Measurements from ENCODE around the gene STC2.
"Not testable (repeated sequence)": the region's sequence is repeated elsewhere in the genome, so short reads cannot be mapped to it uniquely, and the experiment has no call there.

Gene STC2

GRCh38 chr5:173327948-173328843 lies at the start of gene STC2:
Gene STC2, minus strand, starts transcription at chr5:173328414. Its CDS starts 221 bp downstream, at chr5:173328193.
- peak; percentile 47 for DNase-seq

- DNase-seq = no peak
Observed at GRCh38 chr5:173371400-173371799, 43.2 kb upstream of the STC2 start.

GRCh38 chr5:173363406-173363805 lies 35.2 kb upstream of the STC2 start:
- DNase-seq = not testable (repeated sequence)

- no peak for DNase-seq
Observed at GRCh38 chr5:173355561-173355960, 27.3 kb upstream of the STC2 start.

GRCh38 chr5:173354645-173355044 lies 26.4 kb upstream of the STC2 start:
- DNase-seq = no peak

GRCh38 chr5:173352366-173353349 lies 24.4 kb upstream of the STC2 start:
- DNase-seq = no peak

- no peak for DNase-seq
Observed at GRCh38 chr5:173342813-173343755, 14.9 kb upstream of the STC2 start.

- no peak for DNase-seq
Observed at GRCh38 chr5:173341961-173342430, 13.8 kb upstream of the STC2 start.

GRCh38 chr5:173340984-173341383 lies 12.8 kb upstream of the STC2 start:
- DNase-seq = no peak

GRCh38 chr5:173340451-173340850 lies 12.2 kb upstream of the STC2 start:
- DNase-seq = no peak

GRCh38 chr5:173339286-173339685 lies 11.1 kb upstream of the STC2 start:
- no peak for DNase-seq

GRCh38 chr5:173338380-173339015 lies 10.3 kb upstream of the STC2 start:
- DNase-seq = no peak

- no peak for DNase-seq
Observed at GRCh38 chr5:173334808-173335207, 6.6 kb upstream of the STC2 start.

GRCh38 chr5:173333925-173334661 lies 5.9 kb upstream of the STC2 start:
- no peak for DNase-seq

- DNase-seq = peak; percentile 77
Observed at GRCh38 chr5:173331956-173332479, 3.8 kb upstream of the STC2 start.

- DNase-seq = no peak
Observed at GRCh38 chr5:173331287-173331686, 3.1 kb upstream of the STC2 start.

GRCh38 chr5:173330338-173331206 lies 2.4 kb upstream of the STC2 start:
- no peak for DNase-seq

- DNase-seq = peak; percentile 36
Observed at GRCh38 chr5:173329491-173330337, 1.5 kb upstream of the STC2 start.

Data from stimulated activated CD4-positive, alpha-beta T cell treated with anti-CD3 and anti-CD28 coated beads, Interleukin-12 subunit alpha, Interleukin-12 subunit beta, amount 100 ng/mL, for 4 hours (primary cell).